Erythroblast (primary cell): ENCODE results near the gene LAGE3.

Experiments
- GATA1 ChIP-seq: IDR thresholded peaks from 2 replicates; pipeline ENCODE4 v1.6.1; 2011; ENCODE audit warnings: low read depth, mild to moderate bottlenecking, control low read depth, low read length, moderate library complexity
- POLR2A ChIP-seq: IDR thresholded peaks from 2 replicates; pipeline ENCODE4 v1.6.1; 2011; ENCODE audit warnings: mild to moderate bottlenecking, low read length

- TF ChIP-seq POLR2A: peak; percentile 72
- TF ChIP-seq GATA1: no peak
Measured at GRCh38 chrX:154428176-154429171, 50.6 kb downstream of the LAGE3 start, which contains the start of gene ATP6AP1.
